GM19467 (cell line): Measurements from ENCODE around the gene GRID1.
"Not testable (repeated sequence)": the region's sequence is repeated elsewhere in the genome, so short reads cannot be mapped to it uniquely, and the experiment has no call there.

Source experiments
- ATAC-seq: cut with Tn5 transposase; IDR thresholded peaks from one replicate; pipeline ENCODE4 v1.9.1; 2021; ENCODE audit warnings: mild to moderate bottlenecking, moderate library complexity; ENCODE audit not compliant: unreplicated experiment

Gene GRID1

DNA sequence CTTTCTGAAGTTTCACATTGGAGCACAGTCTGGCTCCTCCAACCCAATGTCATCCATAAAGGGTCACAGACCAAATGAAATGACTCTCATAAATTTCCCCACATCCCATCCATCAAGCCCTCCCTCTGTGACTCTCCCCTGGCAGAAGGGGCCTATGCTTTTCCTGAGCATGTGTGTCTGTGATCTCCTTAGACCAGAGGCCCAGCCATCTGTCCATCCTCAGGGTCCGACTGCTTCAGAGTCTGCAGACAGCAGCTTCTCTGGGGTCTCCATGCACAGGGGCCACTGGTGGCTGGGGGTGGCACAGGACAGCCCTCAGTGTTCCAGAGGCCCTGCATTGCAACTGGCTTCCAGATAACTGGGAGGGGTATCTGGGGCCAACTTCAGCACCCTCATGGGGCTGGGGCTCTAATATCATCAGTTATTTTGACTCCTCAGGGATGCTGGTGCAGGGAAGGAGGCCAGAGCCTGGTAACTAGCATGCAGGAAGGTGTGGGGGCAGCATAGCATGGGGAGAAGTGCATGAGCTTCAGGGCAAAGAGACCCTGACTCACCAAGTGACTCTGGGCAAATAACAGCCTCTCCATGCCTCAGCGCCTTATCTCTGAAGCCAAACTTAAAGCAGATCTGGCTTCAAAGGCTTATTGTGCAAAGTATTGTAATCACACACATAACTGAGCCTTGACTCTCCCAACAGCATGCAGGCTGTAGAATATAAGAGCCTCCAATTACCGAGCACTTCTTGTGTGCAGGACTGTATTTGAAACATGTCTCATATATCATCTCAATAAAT is 266.9 kb downstream of the GRID1 start:
- no peak for ATAC-seq

DNA sequence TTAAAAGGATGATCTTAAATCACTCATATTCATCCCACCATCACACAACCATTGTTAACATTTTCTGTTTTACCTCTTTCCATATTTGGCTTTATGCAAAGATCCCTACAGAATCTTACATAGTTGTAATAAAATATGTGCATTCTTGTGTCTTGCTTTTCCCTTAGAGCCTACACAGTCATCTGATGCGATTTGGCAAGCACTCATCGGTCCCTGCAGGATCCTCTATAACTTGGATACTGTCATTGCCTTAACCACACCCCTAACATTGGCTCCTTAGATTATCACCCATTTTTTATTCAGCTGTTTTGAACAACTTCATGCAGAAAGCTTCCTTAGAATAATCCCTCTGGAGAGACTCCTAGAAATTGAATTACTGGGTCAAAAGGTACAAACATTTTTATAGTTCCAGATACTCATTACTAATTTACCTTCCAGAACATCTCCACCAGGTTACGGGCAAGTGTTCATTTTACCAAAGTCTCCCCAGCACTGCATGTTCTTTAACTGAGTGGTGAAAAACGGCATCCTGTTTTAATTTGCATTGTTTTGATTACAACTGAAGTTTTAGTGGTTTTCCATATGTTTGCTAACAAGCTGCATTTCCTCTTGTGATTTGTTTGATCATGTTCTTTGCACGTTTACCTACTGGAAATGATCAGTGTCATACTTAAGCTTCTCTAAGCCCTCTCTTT is 268.3 kb downstream of the GRID1 start:
- no peak for ATAC-seq

DNA sequence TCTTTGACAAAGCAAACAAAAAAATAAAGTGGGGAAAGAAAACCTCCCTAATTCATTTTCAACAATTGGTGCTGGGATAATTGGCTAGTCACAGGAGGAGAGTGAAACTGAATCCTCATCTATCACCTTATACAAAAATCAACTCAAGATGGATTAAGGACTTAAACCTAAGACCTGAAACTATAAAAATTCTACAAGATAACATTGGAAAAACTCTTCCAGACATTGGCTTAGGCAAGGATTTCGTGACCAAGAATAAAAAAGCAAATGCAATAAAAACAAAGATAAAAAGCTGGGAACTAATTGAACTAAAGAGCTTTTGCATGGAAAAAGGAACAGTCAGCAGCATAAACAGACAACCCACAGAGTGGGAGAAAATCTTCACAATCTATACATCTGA is 271.5 kb downstream of the GRID1 start:
- not testable (repeated sequence) for ATAC-seq

DNA sequence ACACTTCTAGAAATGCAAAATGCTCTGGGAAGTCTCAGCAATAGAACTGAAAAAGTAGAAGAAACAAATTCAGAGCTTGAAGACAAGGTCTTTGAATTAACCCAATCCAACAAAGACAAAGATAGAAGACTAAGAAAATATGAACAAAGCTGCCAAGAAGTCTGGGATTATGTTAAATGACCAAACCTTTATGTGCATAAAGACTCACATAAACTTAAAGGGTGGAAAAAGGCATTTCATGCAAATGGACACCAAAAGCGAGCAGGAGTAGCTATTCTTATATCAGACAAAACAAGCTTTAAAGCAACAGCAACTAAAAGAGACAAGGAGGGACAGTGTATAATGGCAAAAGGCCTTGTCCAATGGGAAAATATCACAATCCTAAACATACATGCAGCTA is 274.3 kb downstream of the GRID1 start:
- ATAC-seq = not testable (repeated sequence)

DNA sequence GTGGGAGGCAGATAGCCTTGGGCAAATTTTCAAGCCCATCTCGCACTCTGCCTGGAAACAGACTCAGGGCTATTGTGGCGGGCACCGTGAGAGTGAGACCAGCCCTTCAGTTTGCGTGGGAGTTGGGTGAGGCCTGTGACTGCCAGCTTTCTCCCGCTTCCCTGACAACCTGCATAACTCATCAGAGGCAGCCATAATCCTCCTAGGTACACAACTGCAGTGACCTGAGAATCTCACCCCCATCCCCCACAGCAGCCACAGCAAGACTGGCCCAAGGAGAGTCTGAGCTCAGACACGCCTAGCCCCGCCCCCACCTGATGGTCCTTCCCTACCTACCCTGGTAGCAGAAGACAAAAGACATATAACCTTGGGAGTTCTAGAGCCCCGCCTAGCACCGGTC is 275.4 kb downstream of the GRID1 start:
- no peak for ATAC-seq

DNA sequence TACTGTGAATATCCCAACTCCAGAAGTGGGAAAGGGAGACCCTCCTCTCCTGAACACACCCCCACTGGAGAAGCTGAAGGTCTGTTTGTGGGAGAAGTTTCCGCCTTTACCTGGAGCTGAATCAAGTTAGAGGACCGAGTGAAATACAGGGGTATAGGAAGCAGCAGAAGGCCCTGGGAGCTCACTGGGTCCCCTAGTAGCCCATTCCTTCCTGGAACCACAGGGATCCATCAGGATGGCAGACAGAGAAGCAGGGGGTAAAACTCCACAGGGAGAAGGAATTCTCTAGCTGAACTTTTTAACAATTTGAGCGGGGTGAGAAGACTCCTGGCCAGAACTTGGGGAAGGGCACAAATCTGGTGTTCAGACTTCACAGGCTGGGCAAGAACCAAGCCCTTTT is 275.8 kb downstream of the GRID1 start:
- ATAC-seq = no peak

DNA sequence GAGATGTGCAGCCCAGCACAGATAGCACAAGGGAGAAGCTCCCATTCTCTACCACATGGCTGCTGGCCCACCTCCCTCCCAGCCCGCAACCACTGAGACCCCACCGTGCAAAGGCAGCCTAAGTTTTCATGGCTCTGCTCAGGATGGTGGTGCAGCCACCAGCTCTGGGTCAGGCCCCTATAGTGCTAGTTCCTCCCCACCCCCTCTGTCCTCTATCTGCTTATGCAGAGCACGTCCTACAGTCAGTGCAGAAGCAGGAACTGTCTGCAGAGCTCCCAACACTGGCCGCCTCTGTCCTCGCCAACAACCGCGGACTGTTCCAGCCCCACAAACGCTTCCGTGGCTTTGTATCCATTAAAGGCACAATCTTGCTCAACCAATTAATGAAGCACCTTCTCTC is 278.9 kb downstream of the GRID1 start:
- ATAC-seq = no peak

DNA sequence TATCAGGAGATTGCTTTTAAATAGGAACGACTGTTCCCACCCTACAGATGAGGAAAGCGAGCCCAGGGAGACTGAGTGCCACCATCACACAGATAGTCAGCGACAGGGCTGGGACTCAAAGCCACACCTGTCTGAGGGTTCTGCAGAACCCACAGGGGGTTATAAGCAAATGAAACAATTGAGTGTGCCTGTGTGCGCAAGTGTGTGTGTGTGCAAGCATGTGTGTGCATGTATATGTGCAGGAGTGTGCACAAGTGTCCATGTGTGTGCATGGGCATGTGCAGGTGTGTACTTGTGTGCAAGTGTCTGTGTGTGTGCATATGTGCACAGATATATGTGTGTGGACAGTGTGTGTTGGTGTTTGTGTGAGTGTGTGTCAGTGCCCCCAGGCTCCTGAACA is 280.2 kb downstream of the GRID1 start:
- ATAC-seq = no peak

DNA sequence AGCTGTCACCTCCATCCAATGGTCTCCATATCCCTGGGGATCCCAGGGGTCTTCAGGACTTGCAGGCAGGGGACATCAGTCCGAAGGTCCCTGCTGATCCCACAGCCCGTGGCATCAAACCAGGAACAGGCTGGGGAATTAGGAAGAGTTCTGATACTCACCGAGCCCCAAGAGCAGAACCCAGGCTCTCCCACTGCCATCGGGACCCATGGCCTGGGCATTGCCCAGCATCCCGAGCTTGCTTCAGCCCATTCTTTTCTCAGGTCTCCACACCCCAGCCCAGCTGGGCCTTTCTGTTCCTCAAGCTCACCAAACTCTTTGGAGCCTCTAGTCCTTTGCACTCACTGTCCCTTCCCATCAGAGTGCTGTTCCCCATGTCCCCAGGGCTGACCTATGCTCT is 280.9 kb downstream of the GRID1 start:
- no peak for ATAC-seq

DNA sequence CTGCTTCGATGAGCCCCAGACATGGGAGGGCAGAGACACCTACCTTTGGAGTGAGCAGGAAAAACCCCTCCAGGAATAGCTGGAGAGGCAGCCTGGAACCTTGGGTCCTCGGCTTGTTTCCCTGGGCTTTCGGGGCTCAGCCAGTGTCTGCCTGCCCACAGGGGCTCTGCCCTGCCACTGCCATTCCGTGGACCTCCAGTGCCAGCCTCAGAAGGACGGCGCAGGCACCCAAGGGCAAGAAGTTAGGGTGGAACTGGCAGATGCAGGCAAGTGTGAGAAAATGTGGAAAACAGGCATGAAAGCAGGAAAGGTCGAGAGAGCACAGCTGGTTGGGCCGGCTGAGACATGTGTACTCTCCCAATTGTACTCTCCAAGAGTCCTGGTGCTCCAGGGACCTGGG is 281.5 kb downstream of the GRID1 start:
- no peak for ATAC-seq

DNA sequence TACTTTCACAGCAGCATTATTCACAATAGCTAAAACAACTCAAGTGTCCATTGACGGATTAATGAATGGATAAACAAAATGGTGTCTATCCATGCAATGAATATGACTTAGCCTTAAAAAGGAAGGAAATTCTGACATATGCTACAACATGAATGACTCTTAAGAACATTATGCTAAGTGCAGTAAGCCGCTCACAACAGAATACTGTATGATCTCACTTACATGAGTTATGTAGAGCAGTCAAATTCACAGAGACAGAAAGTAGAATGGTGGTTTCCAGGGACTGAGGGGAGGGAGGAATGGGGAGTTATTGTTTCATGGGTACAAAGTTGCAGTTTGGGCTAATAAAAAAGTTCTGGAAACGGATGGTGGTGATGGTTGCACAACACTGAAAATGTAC is 282.0 kb downstream of the GRID1 start:
- ATAC-seq = no peak

DNA sequence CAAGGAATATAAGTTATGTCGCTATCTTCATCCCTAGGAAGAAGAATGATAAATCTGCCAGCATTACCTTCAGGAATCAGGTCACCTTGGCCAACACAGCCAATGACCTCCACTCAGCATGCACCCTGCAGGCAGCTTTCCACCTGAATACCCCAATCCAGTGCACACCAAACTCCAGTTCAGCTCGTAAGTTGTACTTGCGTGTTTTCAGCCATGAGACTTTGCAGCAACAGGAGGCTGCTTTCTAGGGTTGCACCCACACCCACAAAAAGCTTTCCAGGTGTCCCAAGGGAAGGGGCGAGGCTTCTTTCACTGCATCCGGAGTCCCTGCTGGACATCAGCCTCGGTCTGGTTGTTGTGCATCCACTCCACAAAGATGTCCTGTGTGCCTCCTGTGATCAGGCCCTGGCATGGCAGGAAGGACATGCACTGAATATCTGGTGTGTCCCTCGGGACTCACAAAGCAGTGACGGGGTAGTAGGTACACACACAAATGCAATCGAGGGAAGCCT is 282.9 kb downstream of the GRID1 start:
- ATAC-seq = no peak

DNA sequence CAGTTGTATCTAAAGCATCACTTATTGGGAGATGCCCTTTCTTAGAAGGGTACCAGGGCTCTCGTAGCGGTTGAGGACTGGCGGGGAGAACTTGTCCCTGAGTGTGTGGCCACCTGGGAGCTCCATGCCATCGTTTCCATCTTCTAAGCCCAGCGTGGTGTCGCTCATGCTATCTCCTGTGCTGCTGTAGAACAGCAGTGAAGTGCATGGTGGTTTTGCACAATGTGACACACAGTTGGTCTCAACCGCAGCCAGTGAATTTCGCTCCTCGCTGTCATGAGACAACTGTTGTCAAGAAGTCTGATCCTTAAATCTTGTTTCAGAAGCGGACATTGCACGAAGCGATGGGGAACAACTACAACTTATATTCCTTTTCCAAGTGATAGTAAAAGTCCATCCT is 283.4 kb downstream of the GRID1 start:
- no peak for ATAC-seq

DNA sequence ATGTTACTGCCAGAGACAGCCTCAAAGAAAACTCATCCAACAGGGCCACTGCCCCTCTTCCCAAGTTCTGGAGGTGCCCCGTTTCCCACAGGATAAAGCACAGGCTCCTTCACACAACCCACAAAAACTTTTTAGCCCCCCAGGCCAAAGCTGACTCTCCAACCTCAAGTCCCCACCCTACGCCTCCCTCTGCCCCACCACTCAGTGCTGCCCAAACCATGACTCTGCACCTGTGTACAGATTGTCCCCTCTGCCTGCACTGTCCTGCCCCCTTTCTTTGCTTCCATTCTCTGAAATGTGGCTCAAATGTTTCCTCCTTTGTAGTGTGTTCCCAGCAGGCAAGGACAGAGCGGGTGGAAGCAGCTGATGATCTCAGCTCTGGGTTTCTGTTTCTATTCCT is 284.0 kb downstream of the GRID1 start:
- no peak for ATAC-seq

DNA sequence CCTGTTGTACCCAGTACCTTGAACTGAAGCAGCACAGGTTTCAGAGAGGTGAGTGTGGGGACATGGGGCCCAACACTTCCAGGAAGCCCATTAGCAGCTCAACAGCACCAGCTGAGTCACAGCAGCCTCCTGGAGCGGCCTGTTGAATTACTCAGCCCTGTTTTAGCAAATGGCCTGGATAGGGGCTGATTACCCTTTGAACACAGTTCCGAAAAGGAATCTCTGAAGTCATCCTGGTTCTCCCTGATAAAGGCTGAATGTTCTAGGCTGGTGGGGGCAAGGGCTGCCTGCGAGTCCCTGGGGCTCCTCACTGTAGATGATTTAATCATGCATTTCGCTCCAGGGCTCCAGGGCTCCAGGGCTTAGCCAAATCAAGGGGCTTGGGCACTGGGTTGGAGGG is 287.5 kb downstream of the GRID1 start:
- no peak for ATAC-seq

DNA sequence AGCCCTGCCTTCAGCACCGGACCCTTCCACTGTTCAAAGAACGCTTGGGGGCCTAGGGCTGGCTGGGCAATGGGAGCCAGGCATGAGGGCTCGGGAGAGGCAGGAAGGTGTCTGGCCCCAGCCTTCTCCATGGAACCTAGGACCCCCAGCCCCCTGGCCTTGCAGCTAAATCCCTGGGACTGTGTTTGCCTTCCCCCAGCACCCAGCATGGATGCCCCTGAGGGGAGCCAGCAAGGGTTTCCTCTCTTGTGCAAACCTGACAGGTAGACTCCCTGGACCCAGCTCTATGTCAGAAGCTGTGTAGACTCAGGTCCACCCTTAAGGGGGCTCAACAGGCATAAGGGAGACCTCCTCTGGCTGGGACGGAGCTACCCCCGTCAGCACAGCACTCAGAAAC is 288.0 kb downstream of the GRID1 start:
- no peak for ATAC-seq

DNA sequence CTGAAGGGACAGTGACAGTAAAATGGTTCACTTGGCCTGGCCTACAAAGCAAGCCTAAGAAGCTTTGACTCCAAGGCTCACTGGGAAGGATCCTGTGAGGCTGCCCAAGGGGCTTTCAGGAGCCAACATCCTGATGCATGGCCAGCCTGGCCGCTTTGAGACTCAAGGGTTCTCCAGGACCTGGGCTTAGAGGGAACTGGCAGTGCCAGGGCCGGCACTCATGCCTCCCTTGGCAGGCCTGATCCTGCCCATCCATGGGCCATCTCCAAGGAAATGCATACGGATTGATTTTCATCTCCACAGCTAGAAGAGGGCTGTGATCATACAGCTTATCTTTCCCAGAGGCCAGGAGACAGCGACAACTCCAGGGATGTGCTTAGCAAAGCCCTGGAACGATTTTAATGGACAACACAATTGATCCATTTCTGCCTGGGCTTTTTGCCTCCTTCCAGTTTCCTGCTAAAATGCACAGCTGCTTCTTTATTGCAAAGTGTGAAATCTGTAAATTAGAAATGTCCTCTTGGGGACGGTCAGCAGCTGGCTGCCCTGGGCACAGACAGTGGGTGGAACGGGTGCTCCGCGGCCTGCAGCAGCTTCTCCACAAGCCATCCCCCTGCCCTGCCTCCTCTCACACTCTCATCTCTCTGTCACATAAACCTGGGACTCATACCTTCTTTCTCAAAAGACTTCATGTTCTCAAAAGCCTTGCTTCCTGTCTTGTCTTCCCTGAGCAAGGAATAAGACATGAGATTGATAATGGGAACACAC is 288.5 kb downstream of the GRID1 start:
- ATAC-seq = no peak

DNA sequence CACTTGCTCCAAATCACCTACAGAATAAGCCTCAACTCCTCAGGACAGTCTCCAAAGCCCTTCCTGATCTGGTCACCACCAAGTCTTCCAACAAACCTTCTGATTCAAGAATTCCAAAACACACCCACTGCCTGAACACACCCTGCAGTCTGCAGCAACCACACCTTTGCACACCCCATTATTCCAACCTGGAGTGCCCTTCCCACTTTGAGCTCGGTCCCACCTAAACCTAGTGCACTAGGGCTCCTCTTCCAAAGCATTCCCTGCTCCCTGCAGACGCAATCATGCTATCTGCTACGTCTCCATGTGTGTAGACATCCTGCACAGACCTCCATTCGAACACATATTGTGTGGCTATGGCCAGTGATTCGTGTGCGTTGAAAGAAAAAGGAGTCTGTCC is 289.3 kb downstream of the GRID1 start:
- no peak for ATAC-seq

DNA sequence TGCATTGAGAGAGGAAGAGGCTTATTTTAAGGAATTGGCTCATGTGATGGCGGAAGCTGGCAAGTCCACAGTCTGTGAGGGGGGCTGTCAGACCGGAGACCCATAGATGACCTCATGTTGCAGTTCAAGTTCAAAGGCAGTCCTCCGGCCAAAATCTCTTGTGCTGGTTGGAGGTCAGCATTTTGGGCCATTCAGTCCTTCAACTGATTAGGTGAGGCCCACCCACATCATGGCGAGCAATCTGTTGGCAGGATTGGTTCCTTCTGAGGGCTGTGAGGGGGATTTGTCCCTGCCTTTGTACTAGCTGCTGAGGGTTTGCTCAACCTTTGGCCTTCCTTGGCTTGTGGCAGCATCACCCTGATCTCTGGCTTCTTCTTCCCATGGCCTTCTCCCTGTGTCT is 290.1 kb downstream of the GRID1 start:
- not testable (repeated sequence) for ATAC-seq

DNA sequence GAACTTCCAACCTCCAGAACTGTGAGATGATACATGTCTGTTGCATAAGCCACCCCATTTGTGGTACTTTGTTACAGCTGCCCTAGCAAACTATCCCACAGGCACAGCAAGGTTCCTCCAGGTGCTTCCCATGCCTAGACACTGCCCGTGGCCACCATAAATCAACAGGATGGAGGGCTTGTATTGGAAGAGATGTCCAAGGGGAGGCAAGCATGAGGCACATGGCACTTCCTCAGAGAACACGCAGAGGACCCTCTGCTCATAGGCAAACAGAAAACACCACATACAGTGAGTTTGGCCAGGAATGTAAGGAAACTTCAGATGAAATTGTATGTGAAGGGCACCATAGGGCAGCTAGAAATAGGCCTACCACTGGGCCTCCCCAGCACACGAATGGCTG is 291.1 kb downstream of the GRID1 start:
- ATAC-seq = no peak

DNA sequence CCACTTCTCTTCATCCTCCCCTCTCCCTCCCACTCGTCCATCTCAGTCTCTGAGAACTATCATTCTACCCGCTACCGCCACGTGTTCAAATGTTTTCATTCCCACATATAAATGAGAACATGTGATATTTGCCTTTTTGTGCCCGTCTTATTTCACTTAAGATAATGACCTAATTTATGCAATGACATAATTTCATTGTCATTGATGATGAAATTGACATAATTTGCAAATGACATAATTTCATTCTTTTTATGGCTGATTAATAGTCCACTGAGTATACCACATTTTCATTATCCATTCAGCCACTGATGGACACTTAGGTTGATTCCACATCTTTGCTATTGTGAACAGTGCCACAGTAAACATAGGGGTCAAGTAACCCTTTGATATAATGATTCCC is 292.3 kb downstream of the GRID1 start:
- ATAC-seq = no peak
